ENCODE results near the gene TMEM198. TPM values are rescaled to one million over a fixed set of nuclear protein-coding genes. Genes with fewer than 3 reads are reported as not detected.

The TMEM198 gene
- total RNA-seq, 2 donors from 2014 or later, result 3.2 to 4.1 TPM

DNA sequence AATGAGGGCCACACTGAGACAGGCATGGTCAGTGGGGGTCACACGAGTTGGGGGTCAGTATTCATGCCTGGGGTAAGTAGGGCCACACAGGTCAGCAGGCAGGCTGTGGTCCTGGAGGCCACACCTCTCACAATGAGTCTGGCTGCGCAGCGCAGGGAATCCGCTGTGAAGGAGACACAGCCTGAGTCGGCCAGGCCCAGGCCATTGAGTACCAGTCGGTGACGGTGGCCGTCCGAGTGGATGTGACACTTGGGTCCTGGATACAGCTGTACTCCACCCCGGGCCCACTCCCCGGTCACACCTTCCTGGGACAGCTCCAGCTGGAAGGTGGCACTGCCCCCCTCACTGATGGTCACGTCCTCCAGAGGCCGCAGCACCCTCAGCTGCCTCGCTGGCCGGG lies 10.5 kb downstream of the TMEM198 start:
- intact Hi-C loops (cut with DNase I), result no loop called here
- DNase-seq (no peak), ATAC-seq (no peak)

GRCh38 chr2:219555956-219556355 lies 12.1 kb downstream of the TMEM198 start:
- ATAC-seq (no peak), DNase-seq (peak; percentile 18)
- intact Hi-C loops (cut with DNase I), result no loop called here

- ATAC-seq, result no peak
- intact Hi-C loops (cut with DNase I), result no loop called here
- no peak for DNase-seq
These were observed 12.6 kb downstream of the TMEM198 start for GRCh38 chr2:219556413-219556812.

- ATAC-seq, result no peak
- DNase-seq, result peak; percentile 21
- intact Hi-C loops (cut with DNase I), result no loop called here
These were observed 13.5 kb downstream of the TMEM198 start for GRCh38 chr2:219557320-219557719.

DNA sequence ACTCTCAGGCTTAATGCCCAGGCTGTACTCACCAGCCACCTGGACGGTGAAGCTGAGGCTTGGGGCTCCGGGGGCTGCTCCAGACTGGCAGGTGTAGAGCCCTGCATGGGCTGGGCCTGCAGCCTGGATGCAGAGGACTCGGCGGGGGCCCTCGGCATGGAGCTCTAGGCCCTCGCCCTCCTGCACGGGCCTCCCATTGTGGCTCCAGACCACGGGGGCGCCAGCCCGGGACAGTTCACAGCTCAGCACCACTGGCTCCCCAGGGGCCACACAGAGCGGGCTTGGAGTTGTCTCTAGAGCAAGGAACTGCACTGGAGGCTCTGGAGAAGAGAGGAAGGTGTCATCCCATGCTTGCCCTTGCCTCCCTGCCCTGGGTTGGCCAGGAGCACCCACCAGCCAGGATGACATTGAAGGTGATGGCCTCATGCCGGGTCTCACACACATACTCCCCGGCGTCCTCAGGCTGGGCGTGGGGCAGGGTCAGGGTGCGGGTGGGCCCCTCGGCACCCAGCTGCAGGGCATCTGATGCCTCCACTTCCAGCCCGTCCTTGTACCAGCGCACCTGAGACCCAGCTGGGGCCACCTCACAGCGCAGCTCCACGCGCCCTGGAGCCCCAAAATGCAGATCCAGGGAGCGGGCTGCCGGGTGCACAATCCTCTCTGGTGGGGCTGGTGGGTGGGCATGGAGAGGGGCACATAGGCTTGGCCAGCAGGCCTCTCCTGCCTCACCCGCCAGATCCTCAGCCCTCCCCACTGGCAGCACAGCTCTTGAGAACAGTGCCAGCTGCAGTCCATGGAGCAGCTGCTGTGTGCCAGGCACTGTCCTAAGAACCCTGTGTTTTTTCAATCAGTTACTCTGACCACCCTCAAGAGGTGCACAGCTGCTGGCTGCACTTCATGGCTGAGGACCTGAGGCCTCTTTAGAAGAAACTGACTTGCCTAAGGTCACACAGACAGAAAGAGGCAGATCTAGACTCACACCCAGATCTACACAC lies 14.3 kb downstream of the TMEM198 start:
- intact Hi-C loops (cut with DNase I), result no loop called here
- ATAC-seq (no peak), DNase-seq (no peak)

GRCh38 chr2:219559156-219559915 lies 15.5 kb downstream of the TMEM198 start:
- intact Hi-C loops (cut with DNase I), result no loop called here
- ATAC-seq (no peak), DNase-seq (no peak)

GRCh38 chr2:219560037-219560892 lies 16.4 kb downstream of the TMEM198 start:
- DNase-seq (no peak), ATAC-seq (peak; percentile 4 to 13)
- intact Hi-C loops (cut with DNase I), result no loop called here

DNA sequence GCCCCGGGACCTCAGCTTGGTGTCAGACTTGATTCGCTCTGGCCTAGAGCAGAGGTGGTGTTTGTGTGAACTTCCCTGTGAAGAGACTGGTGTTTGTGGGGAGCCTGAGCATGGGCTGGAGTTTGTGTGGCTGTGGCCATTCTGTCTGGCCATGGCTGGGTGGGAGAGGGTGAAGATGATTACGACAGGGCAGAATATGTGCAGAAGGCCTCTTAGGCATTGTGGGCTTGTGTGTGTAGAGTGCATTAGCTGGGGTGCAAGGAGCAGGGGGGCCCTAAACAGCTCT lies 17.0 kb downstream of the TMEM198 start:
- intact Hi-C loops (cut with DNase I), result no loop called here
- DNase-seq (no peak), ATAC-seq (no peak)

DNA sequence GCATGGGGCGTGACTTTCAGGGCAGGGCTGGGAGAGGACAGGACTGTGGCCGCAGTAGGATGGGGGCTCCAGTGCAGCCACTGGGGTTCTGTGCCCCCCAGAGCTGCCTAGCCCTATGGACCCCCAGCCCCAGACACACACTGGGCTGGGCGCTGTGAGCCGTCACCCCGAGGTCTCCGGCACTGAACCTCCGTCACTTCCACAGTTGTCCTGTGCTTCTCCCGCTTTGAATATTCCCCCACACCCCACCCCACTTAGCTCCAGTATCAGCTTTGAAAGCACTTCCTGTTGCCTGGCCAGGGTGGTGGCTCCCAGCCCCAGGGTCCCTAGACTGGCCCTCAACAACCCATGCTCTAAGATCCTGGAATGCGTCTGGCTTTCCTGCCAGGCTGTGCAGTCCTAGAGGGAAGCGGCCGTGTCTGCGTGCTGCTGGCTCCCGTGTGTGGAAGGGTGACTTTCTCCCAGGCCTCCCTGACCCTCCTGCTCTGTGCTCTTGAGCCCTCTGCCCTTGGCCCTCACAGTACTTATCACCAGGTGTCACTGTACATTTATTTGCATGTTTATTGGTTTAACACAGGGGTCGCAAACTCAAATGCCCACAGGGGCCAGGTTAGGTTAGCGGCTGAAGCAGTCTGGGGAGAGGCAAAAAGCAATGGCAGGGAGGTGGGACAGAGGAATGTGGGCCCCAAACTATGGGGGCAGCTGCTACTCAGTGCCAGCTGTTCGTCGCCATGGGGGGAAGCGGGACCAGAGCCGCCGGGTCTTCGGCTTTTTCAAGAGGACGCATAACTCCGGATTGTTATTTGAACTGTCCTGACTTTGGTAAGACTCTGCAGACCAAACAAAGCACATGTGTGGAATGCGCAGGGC lies 17.6 kb downstream of the TMEM198 start:
- ATAC-seq (peak in 1 of 2 donors; percentile 25), DNase-seq (no peak)
- intact Hi-C loops (cut with DNase I), result no loop called here

DNA sequence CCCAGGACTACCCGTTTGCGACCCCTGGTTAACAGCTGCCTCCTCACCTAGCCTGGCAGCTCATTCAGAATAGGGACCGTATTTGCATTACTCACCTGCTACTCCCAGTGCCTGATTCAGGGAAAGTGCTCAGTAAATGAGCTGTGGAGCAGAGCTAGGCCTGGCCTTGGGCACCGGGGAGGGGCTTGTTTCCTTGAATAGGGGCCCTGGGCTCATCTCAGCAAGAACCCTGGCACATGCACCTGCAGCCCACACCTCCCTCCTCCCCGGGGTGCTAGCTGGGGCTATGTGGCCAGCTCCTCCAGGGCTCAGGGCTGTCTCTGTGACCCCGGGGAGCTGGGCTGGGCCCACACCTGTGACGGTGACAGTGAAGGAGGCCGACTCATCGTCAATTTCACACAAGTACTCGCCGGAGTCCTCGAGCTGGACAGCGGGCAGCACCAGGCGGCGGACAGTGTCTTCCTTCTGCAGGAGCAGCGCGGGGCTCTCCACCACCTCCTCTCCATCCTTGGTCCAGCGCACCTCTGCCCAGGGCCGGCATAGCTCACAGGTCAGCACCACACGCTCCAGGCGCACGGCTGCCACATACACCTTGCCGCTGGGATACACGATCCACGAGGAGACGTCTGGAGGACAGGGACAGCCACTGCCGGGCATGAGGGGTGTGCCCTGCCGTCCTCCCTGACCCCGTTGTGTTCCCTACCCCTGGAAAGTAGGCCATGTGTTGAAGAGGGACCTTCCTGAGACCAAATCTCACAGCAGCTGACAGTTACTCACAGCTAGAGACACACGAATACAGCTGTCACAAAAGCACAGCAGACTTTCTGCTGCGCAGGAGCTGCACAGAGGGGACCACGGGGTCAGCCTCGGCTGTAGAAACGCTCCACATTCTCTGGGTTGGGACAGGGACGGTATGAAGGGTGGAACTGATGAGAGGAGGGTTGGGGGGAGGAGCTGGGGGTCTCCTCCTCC lies 18.5 kb downstream of the TMEM198 start:
- no peak for DNase-seq
- intact Hi-C loops (cut with DNase I), result no loop called here
- ATAC-seq, result no peak

DNA sequence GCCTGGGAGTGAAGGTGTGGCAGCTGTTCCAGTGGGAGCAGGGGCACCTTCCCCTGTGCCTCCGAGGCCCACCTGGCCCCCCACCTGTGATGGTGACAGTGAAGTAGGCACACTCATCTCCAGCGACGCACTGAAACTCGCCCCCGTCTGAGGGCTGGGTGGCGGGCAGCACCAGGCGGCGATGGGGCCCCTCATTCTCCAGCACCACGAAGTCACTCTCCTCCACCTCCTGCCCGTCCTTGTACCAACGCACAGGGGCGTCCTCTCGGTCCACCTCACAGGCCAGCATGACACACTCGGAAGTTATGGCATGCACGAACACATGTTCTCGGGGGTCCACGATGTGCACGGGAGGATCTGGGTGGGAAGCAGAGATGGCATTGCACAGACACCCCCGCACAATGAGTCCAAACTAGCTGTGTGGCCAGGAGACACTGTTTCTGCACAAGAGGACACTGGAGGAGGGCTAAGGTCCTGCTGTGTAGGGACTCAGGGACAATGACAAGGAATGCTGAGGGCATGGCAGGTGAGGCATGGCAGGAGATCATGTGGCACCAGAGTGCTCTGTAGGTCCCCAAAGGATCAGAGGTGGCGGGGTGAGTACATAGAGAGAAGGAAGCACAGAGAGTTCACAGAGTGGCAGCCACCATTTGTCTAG lies 19.6 kb downstream of the TMEM198 start:
- intact Hi-C loops (cut with DNase I), result no loop called here
- DNase-seq, result no peak
- ATAC-seq, result no peak

GRCh38 chr2:219565130-219566080 lies 21.6 kb downstream of the TMEM198 start:
- no peak for ATAC-seq
- intact Hi-C loops (cut with DNase I), result no loop called here

DNA sequence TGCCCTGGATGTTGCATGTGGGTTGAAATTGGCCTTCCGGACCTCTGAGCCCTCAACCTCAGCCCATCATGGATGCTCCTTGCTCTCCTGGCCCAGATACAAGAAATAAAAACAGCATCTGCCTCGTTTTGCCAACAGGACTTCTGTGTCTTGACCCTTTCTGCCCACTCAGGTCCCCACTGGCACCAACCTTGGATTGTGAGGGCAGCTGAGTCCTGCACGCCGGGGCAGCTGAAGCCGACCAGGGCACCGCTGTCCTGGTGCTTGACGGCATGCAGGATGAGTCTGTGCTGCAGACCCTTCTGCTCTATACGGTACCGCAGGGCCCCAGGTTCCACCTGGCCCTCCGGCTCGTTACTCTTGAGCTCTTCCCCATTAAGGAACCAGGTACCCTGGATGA lies 22.8 kb downstream of the TMEM198 start:
- DNase-seq (no peak), ATAC-seq (no peak)
- intact Hi-C loops (cut with DNase I), result no loop called here

More at GRCh38 chr2:219565130-219566080, 21.6 kb downstream of the TMEM198 start:
- no peak for DNase-seq

GRCh38 chr2:219567131-219567530 lies 23.3 kb downstream of the TMEM198 start:
- intact Hi-C loops (cut with DNase I), result no loop called here
- ATAC-seq (no peak), DNase-seq (no peak)

DNA sequence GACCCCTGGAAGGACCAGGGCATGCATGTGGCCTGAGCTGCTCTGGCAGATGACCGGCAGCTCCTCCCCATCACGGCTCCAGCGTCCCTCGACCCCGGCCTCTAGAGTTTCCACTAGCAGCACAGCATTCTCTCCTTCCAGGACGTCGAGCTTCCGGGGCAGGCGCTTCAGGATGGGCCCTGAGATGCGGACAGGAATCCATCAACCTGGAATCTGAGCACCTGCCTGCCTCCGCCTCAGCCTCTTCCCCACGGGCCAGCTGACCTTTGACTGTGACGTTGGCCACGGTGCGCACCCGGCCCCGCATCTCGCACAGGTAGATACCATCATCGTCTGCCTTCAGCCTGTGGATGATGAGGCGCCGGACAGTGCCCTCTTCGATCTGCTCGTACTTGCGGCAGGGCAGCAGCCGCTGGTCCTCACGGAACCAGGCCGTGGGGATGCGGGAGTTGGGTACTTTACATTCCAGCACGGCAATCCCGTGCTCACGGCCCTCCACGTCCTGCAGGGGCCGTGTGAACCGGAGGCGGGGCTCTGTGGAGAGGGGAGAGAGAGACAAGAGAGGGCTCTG lies 24.0 kb downstream of the TMEM198 start:
- no peak for DNase-seq
- intact Hi-C loops (cut with DNase I), result no loop called here
- no peak for ATAC-seq

DNA sequence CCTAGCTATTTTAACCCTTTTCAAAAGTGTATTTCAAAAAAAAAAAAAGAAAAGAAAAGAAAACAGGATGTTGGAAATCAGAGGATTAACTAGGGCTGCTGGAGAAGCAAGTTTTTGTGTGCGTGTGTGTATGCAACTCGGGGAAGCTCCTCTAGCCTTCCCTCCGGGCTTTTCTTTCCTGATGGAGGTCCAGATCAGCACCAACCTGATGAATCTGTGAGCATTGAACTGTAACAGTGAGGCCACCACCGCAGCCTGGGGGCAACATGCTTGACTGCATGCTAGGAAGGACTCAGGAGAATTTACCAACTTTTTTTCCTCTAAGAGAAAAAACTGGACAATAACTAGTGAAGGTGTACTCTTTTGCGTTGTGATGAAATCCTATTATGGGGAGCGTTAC lies 25.2 kb downstream of the TMEM198 start:
- ATAC-seq (no peak), DNase-seq (no peak)
- intact Hi-C loops (cut with DNase I), result no loop called here
